ENCODE data around the gene IL3.
"Not testable (repeated sequence)": the region's sequence is repeated elsewhere in the genome, so short reads cannot be mapped to it uniquely, and the experiment has no call there.

IL3 gene

DNA sequence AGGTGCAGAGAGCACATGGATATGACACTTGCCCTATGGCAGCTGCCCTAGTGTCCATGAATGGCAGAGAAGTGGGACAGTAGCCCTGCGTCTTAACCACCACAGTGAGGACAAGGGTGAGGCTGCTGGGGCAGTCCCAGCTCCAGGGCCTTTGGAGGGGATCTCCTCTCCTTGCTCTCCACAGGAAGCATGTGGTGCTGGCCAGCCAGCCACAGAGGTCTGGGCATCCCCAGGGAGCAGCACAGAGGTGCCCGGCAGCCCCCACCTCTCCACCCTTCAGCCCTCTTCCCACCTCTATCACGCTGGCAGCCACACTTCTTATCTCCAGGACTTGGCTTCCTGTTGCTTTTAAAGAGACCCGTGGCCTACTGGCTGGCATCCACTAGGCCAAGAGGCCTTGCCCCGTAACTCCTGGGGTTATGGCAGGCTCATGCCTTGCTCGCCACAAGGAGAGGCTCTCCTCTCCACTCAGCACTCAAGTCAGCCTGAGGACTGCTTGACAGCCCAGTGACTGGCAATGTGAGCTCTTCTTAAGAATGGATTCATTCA lies 35.0 kb downstream of the IL3 start:
- peak; percentile 33 for DNase-seq

DNA sequence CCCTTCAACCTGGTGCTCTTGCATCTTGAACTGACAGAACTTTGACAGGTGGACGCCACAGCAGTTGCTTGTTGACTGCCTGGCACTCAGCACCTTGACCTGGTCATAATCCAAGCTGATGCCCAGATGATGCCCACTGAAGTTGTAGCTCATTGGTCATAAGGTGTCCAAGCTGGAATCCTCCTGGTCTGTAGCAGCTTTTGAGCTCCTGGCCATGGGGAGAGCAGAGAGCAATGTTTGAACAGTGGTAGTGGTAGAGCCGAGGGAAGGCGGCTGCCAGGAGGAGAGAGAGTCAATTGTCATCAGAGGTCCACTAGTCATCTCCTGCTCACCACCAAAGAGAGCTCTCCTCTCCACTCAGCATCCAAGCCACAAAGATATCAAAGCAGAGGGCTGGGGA lies 36.4 kb downstream of the IL3 start:
- DNase-seq, result peak; percentile 15

DNA sequence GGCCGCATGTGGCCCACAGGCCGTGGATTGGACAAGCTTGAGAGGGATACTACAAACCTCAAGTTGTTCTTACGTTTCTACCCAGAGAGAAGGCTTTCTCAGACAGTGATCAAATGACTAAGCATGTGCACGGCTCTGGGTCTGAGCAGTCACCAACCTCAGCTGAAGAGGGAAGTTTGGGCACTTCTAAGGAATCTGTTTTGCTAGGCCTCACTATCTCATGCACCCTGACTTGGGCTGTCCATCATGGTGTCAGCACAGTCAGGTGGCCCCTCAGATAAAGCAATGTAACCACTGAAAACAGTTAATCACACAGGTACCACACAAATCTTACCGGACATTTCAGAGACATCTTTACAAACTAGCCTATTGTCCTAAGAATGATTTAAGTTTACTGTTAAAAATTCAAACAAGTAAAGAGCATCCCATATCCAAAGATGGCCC lies 37.7 kb downstream of the IL3 start:
- no peak for DNase-seq

DNA sequence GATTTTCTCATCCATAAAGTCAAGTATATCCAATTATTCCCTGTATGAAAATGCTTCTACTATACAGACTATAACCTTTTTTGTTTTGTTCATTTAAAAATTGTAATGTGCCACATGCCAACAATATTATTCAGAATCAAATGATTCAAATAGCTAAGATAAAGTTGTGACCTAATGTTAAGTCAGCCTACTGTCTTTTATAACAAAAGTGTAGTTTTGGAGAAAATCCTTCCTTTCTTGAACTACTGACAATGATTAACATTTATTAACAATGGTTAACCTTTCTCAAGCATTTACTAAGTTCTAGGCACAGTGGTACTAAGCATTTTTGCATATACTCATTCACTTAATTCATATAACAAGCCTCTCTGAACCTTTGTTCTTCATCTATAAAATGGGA lies 38.2 kb downstream of the IL3 start:
- DNase-seq, result no peak

DNA sequence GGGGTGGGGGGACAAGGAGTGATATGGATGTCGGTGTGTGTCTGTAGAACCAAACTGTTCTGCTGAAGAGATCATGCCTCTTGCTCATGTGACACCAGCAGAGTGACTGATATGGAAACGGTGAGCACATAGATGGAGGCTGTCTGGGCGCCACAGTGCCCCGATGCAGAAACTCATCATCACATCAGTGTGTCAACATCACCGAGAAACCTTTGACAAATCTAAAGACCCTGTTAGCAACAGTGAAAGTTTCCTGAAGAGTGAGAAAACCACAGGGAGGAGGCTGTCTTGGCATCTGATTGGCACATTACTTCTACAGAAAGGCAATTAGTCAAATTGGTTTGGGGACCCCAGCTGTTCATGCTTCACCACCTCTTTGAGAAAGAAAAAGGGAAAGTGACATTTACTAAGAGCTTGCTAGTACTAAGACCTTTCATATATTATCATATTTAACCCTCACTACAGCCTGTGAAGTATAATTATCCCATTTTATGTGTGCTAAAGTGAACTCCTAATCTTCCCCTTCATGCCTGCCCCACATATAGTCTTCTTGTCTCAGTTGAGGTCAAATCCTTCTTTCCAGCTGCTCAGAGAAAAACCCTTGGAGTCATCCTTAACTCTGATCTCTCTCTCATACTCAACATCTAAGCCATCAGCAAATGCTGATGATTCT lies 38.8 kb downstream of the IL3 start:
- no peak for DNase-seq

DNA sequence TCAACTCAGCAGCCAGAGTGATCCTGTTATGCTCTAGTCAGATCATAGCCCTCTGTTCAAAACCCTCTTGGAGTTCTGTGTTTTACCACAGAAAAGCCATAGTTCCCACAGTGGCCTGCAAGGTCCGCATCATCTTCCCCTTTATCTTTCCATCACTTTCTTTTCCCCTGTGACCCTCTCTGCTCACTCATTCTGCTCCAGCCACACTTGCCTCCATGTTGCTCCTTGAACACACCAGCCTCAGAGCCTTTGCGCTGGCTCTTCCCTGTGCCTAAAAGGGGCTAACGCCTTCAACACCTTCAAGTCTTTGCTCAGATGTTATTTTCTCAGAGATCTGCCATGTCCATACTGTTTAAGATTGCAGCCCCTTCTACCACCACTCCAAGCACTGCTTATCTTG lies 39.5 kb downstream of the IL3 start:
- DNase-seq, result no peak

DNA sequence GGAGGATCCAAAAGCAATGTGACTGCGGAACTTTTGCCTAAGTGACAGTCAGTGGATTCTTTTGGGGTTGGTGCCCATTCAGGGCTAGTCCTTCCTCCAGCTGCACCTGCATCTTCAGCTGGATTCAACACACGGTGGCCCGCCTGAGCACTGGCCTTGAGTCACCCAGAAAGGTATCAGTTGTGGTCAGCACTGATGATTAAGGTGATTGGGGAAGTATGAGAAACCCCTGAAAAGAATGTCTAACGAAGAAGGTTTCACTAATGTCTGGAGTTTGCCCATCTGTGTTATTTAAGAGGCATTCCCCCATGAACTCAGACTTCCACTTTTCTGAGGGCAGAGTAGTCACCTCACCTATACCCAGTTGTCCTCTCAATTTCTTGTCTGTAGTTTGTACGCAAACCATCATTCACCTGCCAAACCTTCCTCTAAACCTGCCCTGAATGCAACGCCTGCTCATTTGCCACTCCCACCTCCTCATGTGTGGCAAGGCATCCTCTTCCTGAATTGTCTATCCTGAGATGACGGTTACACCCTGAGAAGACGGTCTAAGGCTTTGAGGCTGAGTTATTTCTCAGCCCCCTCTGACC lies 40.3 kb downstream of the IL3 start:
- no peak for DNase-seq

DNA sequence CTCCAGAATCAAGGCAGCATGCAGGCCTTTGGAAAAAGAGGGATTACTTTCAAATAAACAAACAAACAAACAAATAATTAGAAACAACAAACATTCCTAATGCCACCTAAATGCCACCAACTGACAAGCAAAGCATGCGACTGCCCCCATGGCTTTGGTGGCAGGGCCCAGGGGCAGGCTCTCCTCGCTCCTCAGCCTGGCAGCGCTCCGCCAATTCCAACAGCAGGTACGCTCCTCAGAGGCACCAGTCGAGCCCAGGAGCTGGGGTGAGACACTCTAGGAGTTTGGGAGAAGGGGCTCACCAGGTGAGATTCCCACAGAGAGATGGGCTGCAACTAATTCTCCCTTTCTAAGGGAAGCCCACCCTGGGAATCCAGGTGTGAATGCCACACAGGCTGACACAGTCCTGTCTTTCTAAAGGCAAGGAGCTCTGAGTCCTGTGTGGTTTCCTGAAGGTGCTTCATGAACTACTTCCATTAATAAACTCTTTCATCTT lies 41.0 kb downstream of the IL3 start:
- no peak for DNase-seq

DNA sequence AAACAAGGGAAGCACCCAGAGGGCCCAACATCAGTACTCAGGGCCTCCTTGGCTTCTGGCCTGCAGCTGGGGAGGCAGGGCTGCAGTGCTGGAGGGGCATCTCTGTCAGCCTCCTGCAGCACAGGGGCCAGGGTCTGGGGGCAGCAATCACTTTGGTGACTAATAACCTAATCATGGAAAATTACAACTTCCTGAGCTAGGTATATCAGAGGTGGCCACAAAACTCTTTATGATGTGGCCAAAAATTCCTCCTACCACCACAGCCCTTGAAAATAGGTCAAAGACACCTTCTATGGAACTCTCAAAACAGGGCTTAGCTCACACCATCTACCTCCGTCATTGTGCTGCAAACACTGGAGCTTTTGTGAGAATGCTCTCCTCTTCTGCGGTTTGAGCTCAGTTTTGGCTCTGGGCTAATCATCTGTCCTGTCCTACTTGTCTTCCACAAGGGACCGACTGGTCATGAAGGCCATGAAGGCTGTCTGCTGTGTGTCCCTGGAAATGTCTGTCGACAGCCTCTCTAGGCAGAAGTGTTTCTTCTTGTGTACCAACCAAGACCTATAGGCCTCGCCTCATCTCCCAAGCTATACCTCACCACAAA lies 41.7 kb downstream of the IL3 start:
- DNase-seq, result peak; percentile 29

DNA sequence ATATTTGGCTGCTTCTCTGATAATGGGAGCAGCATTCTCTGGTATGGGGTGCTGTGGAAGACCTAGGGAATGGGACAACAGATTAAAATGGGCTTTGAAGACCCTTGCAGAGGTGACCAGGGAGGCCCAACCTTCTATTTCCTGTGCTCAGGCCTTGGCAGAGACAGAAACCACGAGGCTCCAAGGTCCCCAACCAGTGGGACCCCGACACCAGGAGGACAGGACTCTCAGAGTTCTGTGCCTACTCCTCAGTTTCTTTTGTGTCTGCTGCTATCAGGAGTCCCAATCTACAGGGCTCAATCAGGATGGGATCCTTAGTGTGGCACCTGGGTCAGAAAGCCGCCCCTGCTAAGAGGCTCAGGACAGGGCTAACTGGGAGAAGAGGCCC lies 42.5 kb downstream of the IL3 start:
- peak; percentile 27 for DNase-seq

DNA sequence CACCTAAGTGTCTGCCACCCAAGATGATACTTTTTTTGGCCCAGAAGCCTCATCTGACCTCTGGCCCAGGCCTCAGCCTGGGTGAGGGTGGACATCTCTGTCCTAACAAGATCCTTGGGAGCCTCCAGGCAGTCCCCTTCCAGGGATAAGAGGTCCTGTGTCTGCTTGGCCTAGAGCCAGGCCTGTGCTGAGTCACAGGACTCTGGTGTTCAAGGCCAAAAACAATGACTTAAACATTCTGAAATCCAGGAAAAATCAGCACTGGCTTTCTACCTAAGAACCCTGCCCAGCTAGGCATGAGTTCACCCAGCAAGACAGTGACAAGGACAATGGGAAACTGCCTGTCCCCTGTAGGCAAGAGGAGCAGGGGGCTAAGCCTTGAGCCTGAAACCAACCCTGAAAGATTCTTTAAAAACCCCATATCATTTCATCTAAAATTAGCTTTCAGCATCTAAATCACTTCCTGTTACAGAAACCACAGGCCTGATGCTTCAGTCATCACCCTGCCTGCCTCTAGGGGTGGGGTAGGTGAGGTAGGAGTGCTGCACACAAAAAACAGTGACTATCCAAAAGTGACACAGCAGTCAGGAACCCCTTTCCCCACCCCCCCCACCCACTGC lies 43.0 kb downstream of the IL3 start:
- DNase-seq, result no peak

DNA sequence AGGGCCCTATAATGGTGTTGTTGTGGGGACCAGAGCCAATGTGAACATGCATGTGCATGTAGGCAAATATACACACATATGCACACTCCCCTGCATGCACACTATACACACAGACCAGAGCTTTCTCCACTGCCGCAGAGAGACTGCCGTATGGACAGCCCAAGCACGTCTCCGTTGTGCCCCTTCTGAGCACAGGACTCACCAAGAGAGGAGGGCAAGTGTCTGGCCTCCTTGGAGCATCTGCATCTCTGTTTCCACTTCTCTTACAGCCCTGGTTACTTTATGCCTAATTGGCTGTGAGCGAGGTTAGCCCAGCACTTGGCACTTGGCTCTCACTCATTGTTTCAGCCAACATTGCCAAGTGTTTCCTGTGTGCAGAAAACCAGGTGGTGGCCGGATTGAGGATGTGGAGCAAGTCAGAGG lies 43.5 kb downstream of the IL3 start:
- DNase-seq, result no peak

DNA sequence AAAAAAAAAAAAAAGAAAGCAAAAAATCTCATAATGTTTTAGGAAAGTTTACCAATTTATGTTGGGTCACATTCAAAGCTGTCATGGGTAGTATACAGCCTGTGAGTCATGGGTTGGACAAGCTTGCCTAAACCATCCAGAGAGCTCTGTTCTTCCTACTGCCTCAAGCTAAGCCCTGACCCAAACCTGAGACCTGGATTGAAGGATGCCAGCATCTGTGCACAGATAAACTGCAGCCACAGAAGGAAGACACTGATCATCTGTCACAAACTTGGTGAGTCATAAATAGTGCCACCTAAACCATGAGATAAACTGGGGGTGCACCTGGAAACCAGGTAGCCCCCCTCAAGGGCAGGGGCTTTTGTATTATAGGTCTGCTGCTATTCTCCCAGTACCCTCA lies 44.1 kb downstream of the IL3 start:
- DNase-seq, result no peak

DNA sequence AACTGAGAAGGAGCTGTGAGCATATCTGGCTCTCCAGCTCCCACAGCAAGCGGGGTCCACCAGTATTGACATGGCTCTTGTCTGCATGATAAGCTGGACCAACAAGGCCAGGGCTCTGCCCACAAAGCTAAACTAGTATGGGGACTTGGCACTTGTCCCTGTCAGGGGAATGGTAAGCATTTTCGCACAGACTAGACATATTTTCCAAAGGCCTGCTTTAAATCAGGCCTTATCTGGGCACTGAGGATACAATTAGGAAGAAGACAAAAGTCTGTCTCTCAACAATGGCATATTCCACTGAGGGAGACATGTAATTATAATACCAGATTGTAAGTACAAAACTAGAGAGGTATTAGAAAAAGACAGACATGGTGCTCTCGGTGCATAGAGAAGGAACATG lies 45.2 kb downstream of the IL3 start:
- DNase-seq, result no peak

DNA sequence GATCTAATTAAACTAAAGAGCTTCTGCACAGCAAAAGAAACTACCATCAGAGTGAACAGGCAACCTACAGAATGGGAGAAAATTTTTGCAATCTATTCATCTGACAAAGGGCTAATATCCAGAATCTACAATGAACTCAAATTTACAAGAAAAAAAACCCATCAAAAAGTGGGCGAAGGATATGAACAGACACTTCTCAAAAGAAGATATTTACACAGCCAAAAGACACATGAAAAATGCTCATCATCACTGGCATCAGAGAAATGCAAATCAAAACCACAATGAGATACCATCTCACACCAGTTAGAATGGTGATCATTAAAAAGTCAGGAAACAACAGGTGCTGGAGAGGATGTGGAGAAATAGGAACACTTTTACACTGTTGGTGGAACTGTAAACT lies 48.0 kb downstream of the IL3 start:
- not testable (repeated sequence) for DNase-seq

DNA sequence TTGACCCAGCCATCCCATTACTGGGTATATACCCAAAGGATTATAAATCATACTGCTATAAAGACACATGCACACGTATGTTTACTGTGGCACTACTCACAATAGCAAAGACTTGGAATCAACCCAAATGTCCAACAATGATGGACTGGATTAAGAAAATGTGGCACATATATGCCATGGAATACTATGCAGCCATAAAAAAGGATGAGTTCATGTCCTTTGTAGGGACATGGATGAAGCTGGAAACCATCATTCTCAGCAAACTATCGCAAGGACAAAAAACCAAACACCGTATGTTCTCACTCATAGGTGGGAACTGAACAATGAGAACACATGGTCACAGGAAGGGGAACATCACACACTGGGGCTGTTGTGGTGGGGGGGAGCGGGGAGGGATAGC lies 48.5 kb downstream of the IL3 start:
- DNase-seq, result not testable (repeated sequence)

DNA sequence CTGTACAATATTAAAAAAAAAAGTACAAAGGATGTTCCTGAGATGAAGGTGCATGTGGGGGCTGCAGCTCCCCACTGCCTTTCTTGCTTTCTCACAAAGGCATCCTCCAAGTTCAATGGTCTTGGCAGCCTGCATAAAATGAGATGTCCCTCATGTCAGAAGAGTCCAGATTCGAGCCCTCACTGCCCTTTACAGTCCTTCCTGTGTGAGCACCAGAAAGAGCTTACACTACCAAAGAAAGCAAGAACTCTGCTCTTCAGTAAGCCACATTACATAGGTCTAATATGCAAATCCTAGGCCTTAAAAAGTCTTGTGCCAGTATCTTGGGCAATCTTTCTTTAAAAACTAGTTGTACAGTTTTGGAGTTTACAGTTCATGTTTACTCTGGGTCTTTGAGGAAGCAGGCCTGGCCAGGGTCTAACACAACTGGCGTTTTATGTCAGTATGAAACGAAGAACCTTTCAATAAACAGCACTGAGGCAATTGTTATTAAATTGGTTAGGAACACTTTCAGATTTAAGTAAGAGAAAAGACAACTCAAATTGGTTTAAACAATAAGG lies 49.1 kb downstream of the IL3 start:
- DNase-seq, result no peak

DNA sequence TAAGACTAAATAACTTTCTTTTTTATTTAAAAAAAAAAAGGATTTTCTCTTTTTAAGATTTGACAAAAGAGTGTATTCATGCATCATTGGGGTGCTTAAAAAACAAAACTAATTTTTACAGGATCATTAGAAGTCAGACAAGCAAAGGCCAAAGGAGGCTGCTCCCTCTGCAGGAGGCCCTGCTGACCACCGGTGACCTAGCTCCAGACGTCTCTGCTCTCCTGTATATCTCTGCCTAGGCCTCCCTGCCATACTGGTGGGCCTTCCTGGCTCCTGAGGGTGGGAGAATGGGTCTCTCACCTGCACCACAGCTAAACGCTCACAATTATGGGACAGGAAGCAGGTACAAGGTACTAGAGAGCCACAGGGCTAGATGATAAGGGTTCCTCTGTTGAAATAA lies 49.7 kb downstream of the IL3 start:
- DNase-seq, result no peak

DNA sequence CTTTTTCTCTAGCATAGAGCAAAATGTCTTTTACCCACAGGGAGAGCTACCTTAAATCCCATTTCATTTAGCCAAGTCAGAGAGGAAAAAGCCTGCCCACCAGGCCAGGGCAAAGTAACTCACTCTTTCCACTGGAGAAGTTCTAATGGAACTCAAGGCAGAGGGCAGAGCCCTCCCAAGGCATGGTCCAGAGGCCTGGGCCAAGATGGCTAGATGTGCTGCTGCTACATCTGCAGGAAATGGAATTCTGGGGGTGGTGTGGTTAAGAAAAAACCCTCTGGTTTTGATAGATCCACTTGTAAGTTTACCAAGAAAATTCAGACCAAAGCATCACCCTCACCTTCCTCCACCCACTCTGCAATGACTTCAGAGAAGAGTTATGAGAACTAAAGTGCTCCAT lies 50.5 kb downstream of the IL3 start:
- DNase-seq, result no peak

DNA sequence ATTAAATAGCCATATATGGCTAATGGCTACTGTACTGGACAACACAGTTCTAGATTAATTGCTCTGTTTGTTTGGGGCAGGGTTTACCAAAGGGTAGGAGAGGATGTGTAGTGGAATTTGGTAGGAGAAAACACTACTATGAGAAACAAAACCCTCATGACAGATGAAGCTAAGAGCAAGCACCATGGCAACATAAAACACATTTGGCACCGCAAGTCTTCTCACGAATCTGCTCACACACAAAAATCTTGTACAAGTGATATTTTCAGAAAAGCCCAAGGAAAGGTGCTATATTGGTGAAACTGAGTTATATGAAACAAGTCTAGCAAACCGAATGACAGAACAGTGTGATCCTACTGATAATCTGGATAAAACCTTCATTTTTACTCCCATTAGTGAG lies 51.7 kb downstream of the IL3 start:
- no peak for DNase-seq

Data from activated CD4-positive, CD25-positive, alpha-beta regulatory T cell treated with anti-CD3 and anti-CD28 coated beads, Interleukin-2, amount 50 U/mL, for 72 hours (primary cell).